Measurements from ENCODE around the gene SOX6.
"Not testable (repeated sequence)": the region's sequence is repeated elsewhere in the genome, so short reads cannot be mapped to it uniquely, and the experiment has no call there.

SOX6 gene

DNA sequence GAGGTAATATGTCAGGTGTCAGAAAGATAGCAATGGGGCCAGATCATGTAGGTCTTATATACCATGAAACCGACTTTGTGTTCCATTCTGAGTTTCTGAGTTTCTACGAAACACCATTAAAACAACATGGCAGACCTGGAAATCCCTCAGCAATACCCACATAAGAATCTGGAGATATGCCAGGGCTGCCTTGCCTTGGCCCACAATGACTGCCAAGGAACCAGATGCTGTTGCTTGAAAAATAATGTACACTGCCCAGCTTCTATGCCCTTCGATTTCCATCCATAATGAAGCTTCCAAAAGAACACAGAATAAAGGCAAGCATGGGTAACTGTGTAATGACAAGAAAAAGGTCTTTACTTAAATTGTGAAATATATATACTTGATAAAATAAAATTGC is 277.4 kb downstream of the SOX6 start:
- no peak for DNase-seq
- intact Hi-C loops (cut with DNase I) = no loop called here

DNA sequence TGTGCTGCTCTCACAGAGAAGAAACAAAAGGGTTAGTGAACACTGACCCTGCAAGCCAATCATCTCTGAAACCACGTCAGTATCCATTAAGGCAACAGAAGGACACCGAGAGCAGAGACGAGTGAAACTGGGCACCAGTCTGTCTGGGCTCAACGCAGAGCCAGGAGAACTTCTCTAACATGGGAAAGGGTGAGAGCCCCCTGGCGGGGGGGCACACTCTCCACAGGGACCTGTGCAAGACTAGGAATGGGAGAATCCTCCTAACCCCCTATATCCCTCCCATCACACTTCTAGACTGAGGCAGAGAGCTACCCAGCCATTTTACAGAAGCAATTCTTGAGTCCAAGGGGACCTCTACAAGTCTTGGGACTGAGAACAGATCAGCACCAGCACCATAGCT is 285.8 kb downstream of the SOX6 start:
- intact Hi-C loops (cut with DNase I) = no loop called here
- DNase-seq = peak in 1 of 10 donors; percentile 27

GRCh38 chr11:16067268-16067667 is 289.1 kb downstream of the SOX6 start:
- intact Hi-C loops (cut with DNase I); DNase-seq: not testable (repeated sequence)

- no peak for DNase-seq
- intact Hi-C loops (cut with DNase I) = no loop called here
Measured at GRCh38 chr11:16059332-16059731, 297.0 kb downstream of the SOX6 start.

DNA sequence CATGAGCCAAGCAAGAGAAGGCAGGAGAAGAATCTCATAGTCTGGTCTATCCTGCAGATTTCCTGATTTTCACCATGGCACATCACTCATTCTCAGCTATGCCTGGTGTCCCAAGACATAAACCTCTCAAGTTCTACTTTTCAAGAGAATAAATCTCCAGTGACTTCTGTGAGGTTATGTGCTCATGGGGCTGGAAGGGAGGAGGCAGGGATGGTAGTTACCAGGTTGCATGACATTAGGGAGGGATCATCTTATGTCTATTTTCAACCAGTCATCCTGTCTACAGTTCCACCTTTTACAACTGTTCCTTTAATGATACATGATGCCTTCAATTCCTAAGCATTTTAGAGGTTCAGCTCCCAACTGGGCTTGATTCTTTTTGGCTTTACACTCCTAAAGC is 297.7 kb downstream of the SOX6 start:
- intact Hi-C loops (cut with DNase I) = no loop called here
- DNase-seq = no peak

DNA sequence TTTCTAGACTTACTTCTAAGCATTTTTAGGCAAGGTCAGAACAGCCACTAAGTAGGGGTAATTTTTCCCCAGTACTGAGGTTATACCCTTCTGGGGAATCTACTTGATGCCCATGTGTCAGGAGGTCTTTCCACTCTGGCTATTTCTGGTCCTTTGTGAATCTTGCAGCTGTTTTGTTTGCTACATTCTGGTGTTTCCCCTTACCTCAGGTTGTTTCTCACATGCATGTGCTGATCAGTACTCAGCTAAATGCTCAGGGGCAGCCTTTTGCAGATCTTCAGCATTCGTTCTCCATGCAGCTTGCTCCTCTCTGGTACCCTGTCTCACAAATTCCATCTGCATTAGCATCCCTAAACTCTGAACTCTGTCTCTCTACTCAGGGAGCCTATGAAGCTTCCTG is 303.6 kb downstream of the SOX6 start:
- intact Hi-C loops (cut with DNase I) = no loop called here
- no peak for DNase-seq

GRCh38 chr11:16049611-16050010 is 306.7 kb downstream of the SOX6 start:
- intact Hi-C loops (cut with DNase I) = no loop called here
- DNase-seq = no peak

DNA sequence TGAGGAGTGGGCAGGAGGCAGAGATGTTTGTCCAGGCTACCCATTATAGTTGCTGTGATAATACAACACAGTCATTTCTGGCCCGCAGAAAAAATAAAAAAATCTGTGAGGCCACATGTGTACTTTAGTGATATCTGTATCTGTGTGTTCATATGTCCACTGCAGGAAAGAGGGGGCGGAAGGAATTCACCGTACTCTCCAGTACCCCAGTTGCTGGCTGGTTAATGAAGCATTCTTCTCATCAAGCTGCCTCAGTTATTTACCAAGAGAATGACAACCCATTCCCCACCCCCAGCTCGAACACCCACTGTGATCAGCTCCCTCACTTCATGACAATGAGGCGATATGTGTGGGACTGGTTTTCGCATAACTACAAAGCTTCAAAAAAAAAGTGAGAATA is 309.3 kb downstream of the SOX6 start:
- intact Hi-C loops (cut with DNase I) = no loop called here
- DNase-seq = peak in 1 of 10 donors; percentile 27

DNA sequence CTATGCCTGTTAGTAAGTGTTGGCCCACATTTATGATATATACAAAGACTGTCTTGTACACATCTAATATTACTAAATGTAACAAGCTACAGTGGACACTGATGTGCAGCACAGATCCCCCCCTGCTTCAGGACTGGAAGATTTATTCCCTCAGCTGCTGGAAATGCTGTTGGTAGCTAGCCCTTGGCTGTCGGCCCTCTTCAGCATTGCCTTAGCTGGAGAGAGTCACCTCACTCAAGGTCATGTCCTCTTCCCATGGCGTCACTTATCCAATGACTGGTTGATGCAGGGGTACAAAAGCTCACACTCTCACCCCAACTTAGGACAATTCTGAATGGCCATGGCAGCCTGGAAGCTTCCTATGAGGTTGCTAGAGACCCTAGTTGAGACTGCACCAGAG is 312.7 kb downstream of the SOX6 start:
- no peak for DNase-seq
- intact Hi-C loops (cut with DNase I) = no loop called here

DNA sequence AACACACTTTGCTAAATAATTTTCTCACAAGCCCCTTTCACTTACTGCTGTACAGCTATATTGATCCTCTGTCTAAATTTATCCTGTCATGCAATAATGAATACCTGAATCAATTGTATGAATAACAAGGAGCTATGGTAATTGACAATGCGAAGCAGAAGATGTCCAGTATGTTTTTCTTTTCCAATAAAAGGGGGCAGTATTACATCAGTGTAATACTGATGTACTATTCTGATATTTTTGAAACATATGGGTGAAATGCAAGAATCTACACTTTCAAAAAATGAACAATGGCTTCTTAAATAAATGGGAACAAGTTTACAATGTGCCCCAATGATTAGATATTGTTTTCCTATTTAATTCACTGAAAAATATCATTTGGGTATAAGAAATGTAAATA is 315.1 kb downstream of the SOX6 start:
- intact Hi-C loops (cut with DNase I) = no loop called here
- no peak for DNase-seq

- DNase-seq = no peak
- intact Hi-C loops (cut with DNase I) = no loop called here
Measured at GRCh38 chr11:16040151-16040550, 316.2 kb downstream of the SOX6 start.

GRCh38 chr11:16037179-16037578 is 319.2 kb downstream of the SOX6 start:
- intact Hi-C loops (cut with DNase I) = no loop called here
- DNase-seq = no peak

GRCh38 chr11:16036218-16036617 is 320.1 kb downstream of the SOX6 start:
- DNase-seq = no peak
- intact Hi-C loops (cut with DNase I) = no loop called here

DNA sequence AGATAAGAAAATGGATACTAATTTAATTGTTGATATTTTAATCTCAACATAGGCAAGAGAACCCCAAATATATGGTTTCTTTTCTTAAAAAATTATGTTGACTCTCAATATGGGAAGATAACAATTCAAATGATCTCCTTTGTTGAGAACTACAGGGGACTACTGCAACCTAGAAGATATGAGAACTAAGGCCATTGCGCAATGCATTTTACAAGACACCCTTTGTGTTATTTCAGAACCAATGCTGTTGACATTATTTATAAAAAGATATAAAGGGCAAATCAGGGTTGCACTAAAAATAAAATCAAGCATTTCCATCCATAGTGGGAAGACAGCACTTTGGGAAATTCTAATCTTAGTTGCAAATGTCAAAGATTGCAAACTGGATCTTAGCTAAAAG is 322.3 kb downstream of the SOX6 start:
- DNase-seq = no peak
- intact Hi-C loops (cut with DNase I) = no loop called here

DNA sequence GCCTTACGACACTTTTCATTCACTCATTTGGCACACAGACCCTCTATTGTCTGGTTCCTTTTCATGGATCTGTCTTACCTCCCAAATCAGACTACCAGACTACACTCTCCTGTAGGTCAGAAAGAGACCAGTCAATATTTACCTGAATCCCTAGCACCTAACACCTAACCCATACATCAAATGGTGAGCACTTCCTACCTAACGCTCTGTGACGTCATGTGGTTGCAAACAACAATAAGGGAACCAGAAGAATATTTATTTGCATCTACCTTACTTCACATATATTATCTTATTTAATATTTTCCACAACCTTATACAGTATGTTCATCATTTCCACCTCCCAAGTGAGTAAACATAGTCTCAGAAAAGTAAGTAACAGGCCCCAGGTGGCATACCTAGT is 323.4 kb downstream of the SOX6 start:
- no peak for DNase-seq

DNA sequence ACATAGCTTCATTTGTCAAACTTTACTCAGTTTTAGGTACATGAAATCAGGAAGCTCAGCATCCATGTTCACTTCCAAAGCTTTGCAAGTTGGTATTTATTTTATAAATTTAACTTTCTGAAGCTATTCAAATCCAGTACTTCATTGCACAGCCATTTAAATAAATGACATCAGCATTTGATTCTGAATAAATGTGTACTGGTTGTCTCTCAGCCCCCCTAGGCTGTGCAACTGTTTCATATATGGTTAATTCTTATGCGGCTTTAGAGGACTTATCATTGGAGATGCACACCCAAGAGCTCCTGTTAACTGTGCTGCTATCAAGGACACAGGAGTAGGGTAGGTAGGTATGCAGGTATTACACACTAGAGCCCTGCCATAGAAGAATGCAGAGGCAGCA is 325.1 kb downstream of the SOX6 start:
- no peak for DNase-seq
- intact Hi-C loops (cut with DNase I) = no loop called here

More for the DNA sequence above, 323.4 kb downstream of the SOX6 start:
- intact Hi-C loops (cut with DNase I) = no loop called here

DNA sequence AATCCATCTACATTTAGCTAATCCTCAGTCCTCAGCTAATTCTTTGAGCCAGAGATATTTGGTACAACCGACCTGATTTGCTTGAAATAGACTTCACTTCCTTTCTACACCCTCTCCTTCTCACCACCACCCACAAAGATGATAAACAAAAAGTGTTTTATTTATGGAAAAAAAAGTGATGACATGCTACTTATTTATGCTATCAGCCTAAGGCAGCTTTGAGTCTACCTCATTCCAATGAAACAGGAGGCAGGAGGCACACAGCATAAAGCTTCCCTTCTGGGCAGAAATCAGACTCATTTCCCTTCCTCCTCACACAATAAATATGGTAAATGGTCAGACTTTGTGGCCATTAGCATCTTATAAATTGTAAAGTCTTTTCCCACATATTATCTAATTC is 325.7 kb downstream of the SOX6 start:
- DNase-seq = no peak
- intact Hi-C loops (cut with DNase I) = no loop called here

GRCh38 chr11:16029151-16029550 is 327.2 kb downstream of the SOX6 start:
- intact Hi-C loops (cut with DNase I); DNase-seq: not testable (repeated sequence)

DNA sequence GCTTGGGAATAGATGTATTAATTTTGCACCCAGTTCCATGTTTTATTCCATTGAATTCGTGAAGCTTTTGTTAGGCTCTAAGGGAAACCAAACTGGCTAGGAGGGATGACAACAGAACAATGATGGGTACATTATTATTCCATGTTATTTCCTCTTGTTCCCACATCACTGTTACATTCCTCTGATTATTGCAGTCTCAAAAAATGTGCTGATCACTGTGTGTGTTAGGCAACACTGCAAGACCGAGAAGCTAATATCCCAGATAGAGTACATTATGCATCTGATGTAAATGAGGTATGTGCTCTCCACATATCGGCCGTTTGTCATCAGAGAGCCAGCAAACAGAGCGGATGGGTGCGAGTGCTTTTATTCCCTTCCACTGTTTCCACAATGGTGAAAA is 327.9 kb downstream of the SOX6 start:
- intact Hi-C loops (cut with DNase I) = no loop called here

GRCh38 chr11:16027621-16028020 is 328.7 kb downstream of the SOX6 start:
- no peak for DNase-seq
- intact Hi-C loops (cut with DNase I) = no loop called here

More for the DNA sequence above, 327.9 kb downstream of the SOX6 start:
- no peak for DNase-seq

DNA sequence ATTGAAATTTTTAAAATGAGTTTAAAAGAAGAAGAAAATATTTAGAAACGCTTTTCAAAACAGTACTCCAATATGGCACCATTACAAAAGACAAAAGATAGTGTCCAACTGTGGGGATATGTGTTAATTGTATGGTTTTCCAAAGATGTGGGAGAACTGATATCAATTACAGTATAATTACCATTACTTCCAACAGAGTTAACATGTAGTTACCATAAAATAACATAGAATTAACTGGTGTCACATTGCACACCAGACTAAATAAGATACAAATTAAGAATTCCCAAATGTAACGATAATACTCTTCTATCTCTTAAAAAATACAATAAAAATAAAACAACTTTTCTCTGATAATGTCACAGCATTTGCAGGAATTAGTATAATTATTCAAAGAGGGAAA is 329.5 kb downstream of the SOX6 start:
- intact Hi-C loops (cut with DNase I) = no loop called here

GRCh38 chr11:16018931-16019330 is 337.4 kb downstream of the SOX6 start:
- intact Hi-C loops (cut with DNase I) = no loop called here
- no peak for DNase-seq

More for the DNA sequence above, 329.5 kb downstream of the SOX6 start:
- DNase-seq = no peak

DNA sequence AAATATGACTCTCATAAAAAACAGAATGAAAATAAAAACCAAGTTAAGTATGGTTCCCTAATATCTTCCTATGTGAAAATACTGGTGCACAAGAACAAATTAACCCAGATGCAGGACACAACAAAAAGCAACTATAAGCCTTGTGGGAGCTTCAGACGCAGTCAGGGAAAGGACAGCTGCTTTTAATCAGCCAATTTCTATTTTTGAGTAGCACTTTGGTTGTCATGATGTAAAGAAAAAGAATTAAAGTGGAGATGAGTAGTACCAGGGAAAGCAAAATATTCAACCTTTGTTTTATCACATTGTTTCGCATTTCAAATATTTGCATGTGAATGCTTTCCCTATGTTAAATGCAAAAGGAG is 339.9 kb downstream of the SOX6 start:
- DNase-seq = no peak
- intact Hi-C loops (cut with DNase I) = no loop called here
